Liver (tissue), 9 donors: ENCODE data around the gene PDE5A. TPM values are rescaled to one million over a fixed set of nuclear protein-coding genes. Genes with fewer than 3 reads are reported as not detected.
A peak's percentile ranks its signal among the peaks of the same experiment; 100 is the strongest.

Experiments used
- DNase-seq: peaks from one replicate; pipeline ENCODE4 v3.0.0-alpha.2; 2017; ENCODE audit warnings: low spot score
- H3K27ac ChIP-seq, 2 donors: one replicate each; pipeline ENCODE4 v1.7.0; 2013; ENCODE audit warnings: inconsistent platforms in 2 of 2, low read length in 2 of 2, control low read depth in 1 of 2, low read depth in 1 of 2, mild to moderate bottlenecking in 1 of 2
- H3K27me3 ChIP-seq, 4 donors: one replicate each; pipeline versions ENCODE4 v1.6.1 to v1.7.0; 2013; ENCODE audit warnings: low read length in 3 of 4, inconsistent platforms in 1 of 4, mild to moderate bottlenecking in 1 of 4, moderate library complexity in 1 of 4; ENCODE audit not compliant: control insufficient read depth in 4 of 4, insufficient read depth in 4 of 4
- H3K36me3 ChIP-seq, 4 donors: one replicate each; pipeline versions ENCODE4 v1.6.1 to v1.7.0; 2013; ENCODE audit warnings: low read length in 3 of 4, mild to moderate bottlenecking in 3 of 4, low read depth in 1 of 4, moderate library complexity in 1 of 4; ENCODE audit not compliant: control insufficient read depth in 4 of 4, insufficient read depth in 3 of 4
- H3K4me1 ChIP-seq, 4 donors: one replicate each; pipeline versions ENCODE4 v1.6.1 to v1.7.0; 2013; ENCODE audit warnings: low read length in 3 of 4, mild to moderate bottlenecking in 3 of 4, moderate library complexity in 1 of 4; ENCODE audit not compliant: control insufficient read depth in 4 of 4, insufficient read depth in 4 of 4
- H3K4me3 ChIP-seq, 3 donors: one replicate each; pipeline versions ENCODE4 v1.6.1 to v1.7.0; 2013; ENCODE audit warnings: low read length in 3 of 3, control low read depth in 1 of 3, low read depth in 1 of 3, mild to moderate bottlenecking in 1 of 3
- H3K9ac ChIP-seq, 2 donors: one replicate each; pipeline ENCODE4 v1.7.0; 2013; ENCODE audit warnings: low read length in 2 of 2, mild to moderate bottlenecking in 2 of 2, moderate library complexity in 2 of 2, control low read depth in 1 of 2, low read depth in 1 of 2
- H3K9me3 ChIP-seq, 4 donors: one replicate each; pipeline versions ENCODE4 v1.6.1 to v1.7.0; 2013; ENCODE audit warnings: low read length in 3 of 4; ENCODE audit not compliant: control insufficient read depth in 4 of 4
- ATF3 ChIP-seq: IDR thresholded peaks from 2 replicates; pipeline ENCODE4 v1.6.1; 2016; ENCODE audit warnings: antibody characterized with exemption
- CTCF ChIP-seq: fragments of 150-350 bp; IDR thresholded peaks from 2 replicates; pipeline ENCODE4 v1.5.1; 2017; ENCODE audit warnings: improper control_type of control experiment, low read depth, low read length; ENCODE audit not compliant: missing input control
- EGR1 ChIP-seq, 2 donors: IDR thresholded peaks; 2 replicates each; pipeline ENCODE4 v1.6.1; 2016 to 2018; ENCODE audit warnings: antibody characterized with exemption in 2 of 2, low read depth in 2 of 2
- FOXA1 ChIP-seq: IDR thresholded peaks from 2 replicates; pipeline ENCODE4 v1.6.1; 2016; ENCODE audit warnings: antibody characterized with exemption
- FOXA2 ChIP-seq: IDR thresholded peaks from 2 replicates; pipeline ENCODE4 v1.6.1; 2016; ENCODE audit warnings: antibody characterized with exemption
- GABPA ChIP-seq, 2 donors: IDR thresholded peaks in 1 of 2; conservative IDR thresholded peaks in 1 of 2; 2 replicates each; pipeline ENCODE4 v1.6.1; 2016; ENCODE audit warnings: antibody characterized with exemption in 2 of 2, mild to moderate bottlenecking in 1 of 2, moderate library complexity in 1 of 2
- HNF4A ChIP-seq, 2 donors: conservative IDR thresholded peaks; 2 replicates each; pipeline ENCODE4 v1.6.1; 2016; ENCODE audit warnings: antibody characterized with exemption in 2 of 2, mild to moderate bottlenecking in 2 of 2
- HNF4G ChIP-seq: IDR thresholded peaks from 2 replicates; pipeline ENCODE4 v1.6.1; 2016; ENCODE audit warnings: antibody characterized with exemption
- JUND ChIP-seq, 2 donors: IDR thresholded peaks; 2 replicates each; pipeline ENCODE4 v1.6.1; 2016; ENCODE audit warnings: antibody characterized with exemption in 2 of 2
- MAX ChIP-seq: IDR thresholded peaks from 2 replicates; pipeline ENCODE4 v1.6.1; 2016; ENCODE audit warnings: antibody characterized with exemption
- NR2F2 ChIP-seq: IDR thresholded peaks from 2 replicates; pipeline ENCODE4 v1.6.1; 2016; ENCODE audit warnings: antibody characterized with exemption
- RAD21 ChIP-seq, 2 donors: IDR thresholded peaks; 2 replicates each; pipeline ENCODE4 v1.6.1; 2016; ENCODE audit warnings: antibody characterized with exemption in 2 of 2, mild to moderate bottlenecking in 2 of 2
- REST ChIP-seq: IDR thresholded peaks from 2 replicates; pipeline ENCODE4 v1.6.1; 2016; ENCODE audit warnings: antibody characterized with exemption, mild to moderate bottlenecking
- RXRA ChIP-seq, 2 donors: IDR thresholded peaks; 2 replicates each; pipeline ENCODE4 v1.6.1; 2017 to 2018; ENCODE audit warnings: antibody characterized with exemption in 2 of 2, mild to moderate bottlenecking in 1 of 2
- SP1 ChIP-seq: IDR thresholded peaks from 2 replicates; pipeline ENCODE4 v1.6.1; 2018; ENCODE audit warnings: antibody characterized with exemption, mild to moderate bottlenecking
- TAF1 ChIP-seq: conservative IDR thresholded peaks from 2 replicates; pipeline ENCODE4 v1.6.1; 2016; ENCODE audit warnings: antibody characterized with exemption, mild to moderate bottlenecking
- YY1 ChIP-seq: IDR thresholded peaks from 2 replicates; pipeline ENCODE4 v1.6.1; 2016; ENCODE audit warnings: antibody characterized with exemption, mild to moderate bottlenecking
- ZBTB33 ChIP-seq: IDR thresholded peaks from 2 replicates; pipeline ENCODE4 v1.6.1; 2016; ENCODE audit warnings: antibody characterized with exemption
- WGBS: extraction: QIAGEN DNeasy Blood & Tissue Kit; methylation state at CpG from one replicate; pipeline ENCODE4 v1.1.7; 2013; 5-methylcytosine and 5-hydroxymethylcytosine counted together
- polyA plus RNA-seq, 2 donors: library from polyadenylated mRNA; stranded (reverse) in 1 of 2; unstranded in 1 of 2; fragments of 200-250 nt in 1 of 2; fragments of >200 nt in 1 of 2; fragmentation: Nextera tagmentation in 1 of 2; extraction: Ambion mirVana in 1 of 2; gene quantifications; one replicate each; pipeline versions ENCODE4 v1.2.1 to v1.2.3, GENCODE V29; 2013 to 2015
- total RNA-seq, 2 donors: library from RNA; depleted of rRNA; stranded (reverse); fragments of >200 nt; gene quantifications; one replicate each; pipeline ENCODE4 v1.2.3, GENCODE V29; 2014
- donor health status: healthy.
- donor health status: healthy.
- donor health status: healthy.
- donor health status: healthy.
- donor health status: healthy.

Gene PDE5A
- total and polyA plus RNA-seq, 4 donors: 0.61 to 3.8 (median 3.0) TPM

- peak; percentile 21 to 46 for TF ChIP-seq HNF4A (conservative IDR thresholded peaks at IDR 0.05)
Measured at GRCh38 chr4:119504616-119505015, 124.0 kb downstream of the PDE5A start (continued).

GRCh38 chr4:119501740-119502139 lies 126.9 kb downstream of the PDE5A start:
- no peaks in the 10 kb centered on the region for H3K4me1 ChIP-seq
- no peaks in the 10 kb centered on the region for H3K27me3 ChIP-seq
- TF ChIP-seq TAF1: no peak
- no peak for TF ChIP-seq SP1
- no peak for TF ChIP-seq JUND (IDR thresholded peaks at IDR 0.05)
- TF ChIP-seq FOXA2: no peak
- no peak for TF ChIP-seq YY1
- TF ChIP-seq GABPA (IDR thresholded peaks at IDR 0.05 in 1 of 2, conservative IDR thresholded peaks at IDR 0.05 in 1 of 2): no peak
- no peak overlapping the region for H3K4me3 ChIP-seq
- H3K9me3 ChIP-seq: no peaks in the 10 kb centered on the region
- no peak for DNase-seq
- H3K9ac ChIP-seq: no peak overlapping the region
- 60% methylated on average over 2 of the region's 2 CpGs for WGBS
- H3K36me3 ChIP-seq: peaks cover 1 to 20% (median 6%) of the 10 kb centered on the region in 4 donors
- H3K27ac ChIP-seq: no peak overlapping the region

GRCh38 chr4:119498527-119498926 lies 130.1 kb downstream of the PDE5A start:
- no peak for DNase-seq
- TF ChIP-seq RAD21 (IDR thresholded peaks at IDR 0.05): peak in 1 of 2 donors; percentile 21
- TF ChIP-seq JUND (IDR thresholded peaks at IDR 0.05): no peak
- no peak overlapping the region for H3K27ac ChIP-seq
- H3K4me3 ChIP-seq: no peak overlapping the region
- no peaks in the 10 kb centered on the region for H3K27me3 ChIP-seq
- H3K36me3 ChIP-seq: peaks cover 1 to 30% (median 10%) of the 10 kb centered on the region in 4 donors
- WGBS: 73% methylated on average over 3 of the region's 3 CpGs
- no peak overlapping the region for H3K9ac ChIP-seq
- no peaks in the 10 kb centered on the region for H3K9me3 ChIP-seq
- H3K4me1 ChIP-seq: no peaks in the 10 kb centered on the region

GRCh38 chr4:119493886-119494285 lies 134.7 kb downstream of the PDE5A start:
- Histone ChIP-seq H3K4me3 (no peak overlapping the region), H3K9me3 (no peaks in the 10 kb centered on the region), H3K36me3 (peaks cover 0 to 18% (median 7%) of the 10 kb centered on the region in 4 donors), H3K27ac (no peak overlapping the region), H3K4me1 (no peaks in the 10 kb centered on the region), H3K9ac (no peak overlapping the region), H3K27me3 (no peaks in the 10 kb centered on the region)
- no peak for DNase-seq
- TF ChIP-seq EGR1 (IDR thresholded peaks at IDR 0.05; ENCODE audit: low read depth in 2 of 2): no peak
- TF ChIP-seq HNF4G: no peak
- no peak for TF ChIP-seq JUND (IDR thresholded peaks at IDR 0.05)
- no peak for TF ChIP-seq HNF4A (conservative IDR thresholded peaks at IDR 0.05)
- no peak for TF ChIP-seq FOXA2
- TF ChIP-seq RXRA (IDR thresholded peaks at IDR 0.05): no peak
- TF ChIP-seq CTCF: no peak
- no peak for TF ChIP-seq NR2F2
- no peak for TF ChIP-seq ZBTB33
- TF ChIP-seq MAX: no peak
- no peak for TF ChIP-seq FOXA1
- no peak for TF ChIP-seq GABPA (IDR thresholded peaks at IDR 0.05 in 1 of 2, conservative IDR thresholded peaks at IDR 0.05 in 1 of 2)
- no peak for TF ChIP-seq REST
- TF ChIP-seq YY1: no peak
- TF ChIP-seq RAD21 (IDR thresholded peaks at IDR 0.05): no peak
- TF ChIP-seq SP1: no peak
- no peak for TF ChIP-seq ATF3
- TF ChIP-seq TAF1: no peak
- WGBS: 97% methylated on average over 1 of the region's 1 CpG
